Thoracic aorta (tissue), 2 donors: ENCODE measurements around the gene TMEM170A. TPM values are rescaled to one million over a fixed set of nuclear protein-coding genes. Genes with fewer than 3 reads are reported as not detected.

Experiments
- ATAC-seq: fragments of 150-250 bp; one replicate; pipeline ENCODE4 v1.8.0; 2017; ENCODE audit warnings: low read depth; ENCODE audit not compliant: insufficient number of reproducible peaks, low FRiP score
- DNase-seq: peaks from one replicate; pipeline ENCODE4 v3.0.0-alpha.2; 2020; ENCODE audit warnings: low spot score
- H3K27ac ChIP-seq, 2 donors: fragments of 200-600 bp; sonication (generic); 1 replicate in 1 of 2; 2 replicates in 1 of 2; pipeline ENCODE4 v1.5.1; 2016; ENCODE audit warnings: mild to moderate bottlenecking in 2 of 2, moderate library complexity in 2 of 2
- H3K27me3 ChIP-seq: fragments of 200-600 bp; sonication (generic); replicated peaks from 2 replicates; pipeline ENCODE4 v1.6.0; 2016; ENCODE audit warnings: mild to moderate bottlenecking; ENCODE audit not compliant: insufficient read depth
- H3K36me3 ChIP-seq: fragments of 200-600 bp; sonication (generic); one replicate; pipeline ENCODE4 v1.5.1; 2016
- H3K4me1 ChIP-seq, 2 donors: fragments of 200-600 bp; sonication (generic); 1 replicate in 1 of 2; 2 replicates in 1 of 2; pipeline versions ENCODE4 v1.5.1 to v1.6.0; 2016; ENCODE audit warnings: low read depth in 2 of 2, mild to moderate bottlenecking in 1 of 2; ENCODE audit not compliant: control insufficient read depth in 1 of 2
- H3K4me3 ChIP-seq: fragments of 200-600 bp; sonication (generic); 2 replicates; pipeline ENCODE4 v1.5.1; 2016; ENCODE audit warnings: mild to moderate bottlenecking
- H3K9me3 ChIP-seq: fragments of 200-600 bp; sonication (generic); 2 replicates; pipeline ENCODE4 v1.5.1; 2016
- total RNA-seq, 2 donors: library from RNA; depleted of rRNA; stranded (reverse); fragments of >200 nt; gene quantifications; one replicate each; pipeline versions ENCODE4 v1.1.0 to v1.2.3, GENCODE V29; 2016
- TF ChIP-seq, protein P1 (sequence below): fragments of 200-600 bp; sonication (generic); IDR thresholded peaks from one replicate; pipeline ENCODE4 v1.5.1; 2019; ENCODE audit warnings: antibody characterized with exemption

The TMEM170A gene
- total RNA-seq, 2 donors from 2014 or later = 11.6 to 29.6 TPM

DNA sequence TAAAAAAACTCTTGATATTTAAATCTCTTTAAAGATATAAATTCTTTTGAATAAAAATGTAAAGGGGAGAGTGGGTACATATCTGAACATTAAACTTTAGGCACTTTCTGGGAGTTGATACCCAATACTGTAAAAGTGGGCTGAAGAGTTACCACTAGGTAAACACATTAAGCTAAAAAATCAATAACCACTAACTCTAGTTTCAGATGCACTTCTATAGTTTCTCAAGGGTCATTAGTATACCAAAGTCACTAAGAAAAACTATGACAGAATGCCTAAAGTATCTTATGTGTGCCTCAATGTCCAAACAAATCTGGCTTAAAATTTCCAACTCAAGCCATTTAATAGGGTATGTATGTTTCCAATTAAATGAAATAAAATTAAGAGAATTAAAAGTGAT, 18.1 kb downstream of the TMEM170A start:
- TF ChIP-seq, protein P1, sequence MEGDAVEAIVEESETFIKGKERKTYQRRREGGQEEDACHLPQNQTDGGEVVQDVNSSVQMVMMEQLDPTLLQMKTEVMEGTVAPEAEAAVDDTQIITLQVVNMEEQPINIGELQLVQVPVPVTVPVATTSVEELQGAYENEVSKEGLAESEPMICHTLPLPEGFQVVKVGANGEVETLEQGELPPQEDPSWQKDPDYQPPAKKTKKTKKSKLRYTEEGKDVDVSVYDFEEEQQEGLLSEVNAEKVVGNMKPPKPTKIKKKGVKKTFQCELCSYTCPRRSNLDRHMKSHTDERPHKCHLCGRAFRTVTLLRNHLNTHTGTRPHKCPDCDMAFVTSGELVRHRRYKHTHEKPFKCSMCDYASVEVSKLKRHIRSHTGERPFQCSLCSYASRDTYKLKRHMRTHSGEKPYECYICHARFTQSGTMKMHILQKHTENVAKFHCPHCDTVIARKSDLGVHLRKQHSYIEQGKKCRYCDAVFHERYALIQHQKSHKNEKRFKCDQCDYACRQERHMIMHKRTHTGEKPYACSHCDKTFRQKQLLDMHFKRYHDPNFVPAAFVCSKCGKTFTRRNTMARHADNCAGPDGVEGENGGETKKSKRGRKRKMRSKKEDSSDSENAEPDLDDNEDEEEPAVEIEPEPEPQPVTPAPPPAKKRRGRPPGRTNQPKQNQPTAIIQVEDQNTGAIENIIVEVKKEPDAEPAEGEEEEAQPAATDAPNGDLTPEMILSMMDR = no peak
- DNase-seq (no peak), ATAC-seq (no peak)
- no peaks in the 10 kb centered on the region for H3K27me3 ChIP-seq
- H3K4me1 ChIP-seq = peaks cover 0 to 9% of the 10 kb centered on the region in 2 donors
- H3K27ac ChIP-seq = no peak overlapping the region
- H3K36me3 ChIP-seq = peaks cover 14% of the 10 kb centered on the region
- no peak overlapping the region for H3K4me3 ChIP-seq
- H3K9me3 ChIP-seq = no peaks in the 10 kb centered on the region

DNA sequence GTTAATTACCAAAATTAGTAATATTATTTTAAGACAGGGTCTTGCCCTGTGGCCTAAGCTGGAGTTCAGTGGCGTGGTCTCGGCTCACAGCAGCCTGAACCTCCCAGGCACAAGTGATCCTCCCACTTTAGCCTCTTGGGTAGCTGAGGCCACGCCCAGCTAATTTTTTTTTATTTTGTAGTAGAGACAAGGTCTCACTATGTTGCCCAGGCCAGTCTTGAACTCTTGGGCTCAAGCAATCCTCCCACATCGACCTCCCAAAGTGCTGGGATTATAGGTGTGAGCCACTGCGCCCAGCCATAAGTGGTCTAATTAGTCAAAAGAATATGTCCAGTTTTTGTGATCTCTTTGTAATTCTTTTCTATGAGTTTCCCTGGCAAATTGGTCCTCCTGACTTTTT, 19.2 kb downstream of the TMEM170A start:
- no peak overlapping the region for H3K4me3 ChIP-seq
- H3K27ac ChIP-seq = no peak overlapping the region
- H3K9me3 ChIP-seq = no peaks in the 10 kb centered on the region
- TF ChIP-seq, protein P1 = no peak
- peaks cover 0 to 9% of the 10 kb centered on the region in 2 donors for H3K4me1 ChIP-seq
- H3K27me3 ChIP-seq = no peaks in the 10 kb centered on the region
- DNase-seq = no peak
- ATAC-seq = no peak
- H3K36me3 ChIP-seq = peaks cover 6% of the 10 kb centered on the region

DNA sequence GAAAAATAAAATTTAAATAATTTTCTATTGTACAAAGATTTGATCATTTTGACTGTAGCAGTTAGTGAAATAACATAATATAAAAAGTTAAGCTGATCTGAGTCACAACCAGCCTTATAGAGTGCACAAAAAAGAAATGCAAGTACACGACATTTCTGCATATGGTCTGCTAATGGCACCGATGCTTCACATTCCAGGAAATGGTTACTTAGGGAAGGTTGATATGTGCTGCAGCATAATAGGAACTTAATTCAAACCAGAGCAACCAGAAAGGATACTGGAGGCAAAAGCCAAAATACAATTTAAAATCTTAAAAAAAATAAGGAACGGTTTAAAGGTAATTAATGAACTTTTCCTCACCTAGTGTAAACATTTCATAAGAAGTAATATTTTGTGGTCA, 21.2 kb downstream of the TMEM170A start:
- H3K4me1 ChIP-seq = peaks cover 0 to 9% of the 10 kb centered on the region in 2 donors
- TF ChIP-seq, protein P1 = no peak
- no peak for ATAC-seq
- H3K27ac ChIP-seq = no peak overlapping the region
- no peak for DNase-seq
- peaks cover 6% of the 10 kb centered on the region for H3K36me3 ChIP-seq
- no peaks in the 10 kb centered on the region for H3K27me3 ChIP-seq
- no peaks in the 10 kb centered on the region for H3K9me3 ChIP-seq
- H3K4me3 ChIP-seq = no peak overlapping the region

DNA sequence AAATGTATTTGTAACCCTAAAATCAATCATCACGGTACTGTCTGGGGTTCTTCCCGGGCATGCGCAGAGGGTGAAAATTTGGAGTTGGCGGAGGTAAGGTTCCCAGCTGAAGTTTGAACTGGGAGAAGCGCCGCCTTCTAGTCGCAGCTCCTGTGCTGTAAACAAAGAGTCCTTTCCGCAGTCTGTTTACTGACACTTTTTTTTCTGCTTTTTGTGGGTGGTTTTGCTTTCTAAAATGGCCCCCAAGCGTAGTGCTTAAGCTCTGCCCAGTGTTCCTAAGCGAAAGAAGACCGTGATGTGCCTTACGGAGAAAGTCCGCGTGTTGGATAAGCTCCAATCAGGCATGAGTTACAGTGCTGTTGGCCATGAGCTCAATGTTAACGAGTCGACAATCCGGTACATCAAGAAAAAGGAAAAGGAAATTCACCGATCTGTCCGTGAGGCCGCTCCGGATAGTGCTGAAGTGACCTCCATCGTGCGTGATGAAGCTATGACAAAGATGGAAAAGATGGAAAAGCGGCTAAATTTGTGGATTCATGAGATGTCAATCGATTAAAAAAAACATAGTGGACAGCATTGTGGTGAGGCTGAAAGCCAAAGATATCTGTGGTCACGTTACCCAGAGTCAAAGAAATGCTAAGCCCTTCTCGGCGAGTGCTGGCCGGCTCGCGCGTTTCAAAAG, 30.6 kb downstream of the TMEM170A start:
- TF ChIP-seq, protein P1 = no peak
- peak; percentile 46 for DNase-seq

DNA sequence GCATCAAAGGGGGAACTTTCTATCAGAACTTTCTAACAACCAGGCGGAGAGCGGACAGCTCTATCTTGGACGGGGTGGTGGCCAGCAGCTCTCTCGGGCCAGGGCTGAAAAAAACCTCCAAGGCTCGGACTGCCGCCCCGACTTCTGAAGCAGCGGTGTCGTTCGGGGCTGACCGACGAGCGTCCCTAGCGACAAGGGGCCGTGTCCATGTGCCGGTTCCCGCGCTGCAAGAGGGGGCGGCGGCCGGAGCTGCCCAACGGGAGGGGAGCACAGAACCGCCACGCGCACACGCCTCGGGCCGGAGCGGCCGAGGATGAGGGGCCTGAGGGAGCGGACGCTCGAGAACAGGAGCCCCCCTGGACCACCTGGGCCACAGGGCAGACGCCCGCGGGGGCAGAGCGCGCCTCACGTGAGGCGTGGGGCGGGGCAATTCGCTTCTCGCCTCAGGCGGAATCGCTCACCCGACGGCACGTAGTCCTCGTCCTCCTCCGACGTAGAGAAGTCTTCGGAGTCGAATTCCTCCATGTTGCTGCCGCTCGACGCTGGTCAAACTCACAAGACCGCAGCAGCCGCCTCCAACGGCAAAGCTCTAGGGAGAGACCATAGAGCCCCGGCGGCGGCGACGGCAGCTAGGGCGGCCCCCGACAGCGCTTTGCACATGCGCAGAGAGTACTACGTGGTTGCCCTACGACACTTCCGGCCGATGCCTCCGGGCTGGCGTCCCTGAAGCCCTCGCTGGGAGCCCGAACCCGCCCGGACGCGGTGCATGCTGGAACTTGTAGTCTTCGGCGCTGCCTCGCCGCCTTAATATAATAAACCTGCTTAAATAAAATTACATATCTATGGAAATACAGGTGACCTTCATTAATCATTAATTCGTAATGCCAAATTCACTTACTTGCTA, 31.4 kb downstream of the TMEM170A start, which contains the start of gene CFDP1:
Gene CFDP1, minus strand, starts transcription at position 676 of the 904 bp plus-strand sequence. Its CDS starts 151 bp downstream, at position 525.
- H3K27ac ChIP-seq = peak within 1 kb of the TSS; percentile 98
- no peaks in the 10 kb centered on the region for H3K9me3 ChIP-seq
- peak within 1 kb of the TSS; percentile 88 for H3K4me3 ChIP-seq
- H3K36me3 ChIP-seq = no peaks in the 10 kb centered on the region
- TF ChIP-seq, protein P1 = no peak
- no peaks in the 10 kb centered on the region for H3K27me3 ChIP-seq
- ATAC-seq (peak; percentile 96), DNase-seq (peak; percentile 85)
- peaks cover 2 to 25% of the 10 kb centered on the region in 2 donors for H3K4me1 ChIP-seq

More for the DNA sequence above, 30.6 kb downstream of the TMEM170A start:
- Histone ChIP-seq H3K27me3 (no peaks in the 10 kb centered on the region), H3K36me3 (no peaks in the 10 kb centered on the region), H3K4me3 (peak overlapping the region; percentile 88), H3K27ac (peak overlapping the region; percentile 98), H3K4me1 (peaks cover 2 to 25% of the 10 kb centered on the region in 2 donors), H3K9me3 (no peaks in the 10 kb centered on the region)
- ATAC-seq = peak; percentile 82
